ENCODE data around the gene INPP5B.

The INPP5B gene

DNA sequence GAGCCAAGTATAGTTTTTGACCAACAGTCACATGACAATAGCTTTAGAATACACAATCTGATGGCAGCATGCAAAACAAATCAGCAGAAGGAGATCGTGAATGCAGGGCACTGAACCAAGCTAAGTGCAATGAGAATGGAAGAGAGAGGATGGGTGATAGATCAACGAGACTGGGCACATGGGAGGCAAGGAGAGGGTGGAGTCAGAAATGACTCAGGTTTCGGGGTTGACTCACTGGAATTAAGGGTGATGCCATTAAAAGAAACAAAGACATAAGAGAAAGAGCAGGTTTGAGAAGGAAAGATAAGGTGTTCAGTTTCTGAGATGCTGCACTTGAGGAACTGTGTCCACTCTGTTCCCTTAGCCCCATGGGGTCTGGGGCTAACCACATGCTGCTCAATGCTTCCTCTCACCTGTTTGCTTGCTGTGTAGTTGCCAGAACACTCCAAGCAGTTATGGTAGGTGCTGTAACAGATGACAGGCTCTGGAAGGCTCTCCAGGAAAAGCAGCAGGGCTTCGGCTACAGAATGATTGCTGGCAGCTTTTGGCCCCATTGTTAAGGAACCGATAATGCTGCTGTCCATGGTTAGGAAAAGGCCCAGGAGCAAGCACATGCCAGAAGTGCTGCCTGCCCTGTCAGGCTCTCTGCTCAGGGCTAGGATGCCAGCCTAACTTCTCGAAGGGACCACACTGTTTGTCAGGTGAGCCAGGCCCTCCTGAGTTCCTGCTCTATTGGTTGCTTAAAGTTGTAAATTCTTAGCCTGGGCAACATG lies 81.3 kb downstream of the INPP5B start:
- Histone ChIP-seq H3K9me2 (replicated peaks; ENCODE audit: insufficient read depth, low read length) (no peaks in the 10 kb centered on the region), H3F3A (ENCODE audit: insufficient read depth, low read length) (no peaks in the 10 kb centered on the region), H3K9ac (ENCODE audit: low read length) (no peak overlapping the region), H3K9me3 (replicated peaks; ENCODE audit: insufficient read depth, low read length) (no peaks in the 10 kb centered on the region), H4K20me1 (ENCODE audit: insufficient read depth, low read length) (no peaks in the 10 kb centered on the region), H3K27me3 (replicated peaks; ENCODE audit: insufficient read depth, low read length) (no peaks in the 10 kb centered on the region), H3K27ac (ENCODE audit: low read length) (no peak overlapping the region), H3K4me3 (ENCODE audit: low read length) (no peak overlapping the region), H3K79me2 (ENCODE audit: low read length) (no peaks in the 10 kb centered on the region), H3K4me2 (ENCODE audit: low read depth, low read length) (no peak overlapping the region), H3K36me3 (replicated peaks; ENCODE audit: insufficient read depth, low read length) (no peaks in the 10 kb centered on the region), H3K4me1 (ENCODE audit: low read length) (0 out of 2 replicates have a peak, but pooled peaks cover under 1% of the 10 kb centered on the region), H2AFZ (ENCODE audit: low read length) (no peak overlapping the region)
- TF ChIP-seq CTCF (IDR thresholded peaks at IDR 0.05; ENCODE audit: low read length): no peak
- no peak for TF ChIP-seq EZH2 (optimal IDR thresholded peaks at IDR 0.05; ENCODE audit: low read depth, low read length)
- no peak for TF ChIP-seq EZH2phosphoT487 (IDR thresholded peaks at IDR 0.05; ENCODE audit: low read length)
- DNase-seq: no peak

DNA sequence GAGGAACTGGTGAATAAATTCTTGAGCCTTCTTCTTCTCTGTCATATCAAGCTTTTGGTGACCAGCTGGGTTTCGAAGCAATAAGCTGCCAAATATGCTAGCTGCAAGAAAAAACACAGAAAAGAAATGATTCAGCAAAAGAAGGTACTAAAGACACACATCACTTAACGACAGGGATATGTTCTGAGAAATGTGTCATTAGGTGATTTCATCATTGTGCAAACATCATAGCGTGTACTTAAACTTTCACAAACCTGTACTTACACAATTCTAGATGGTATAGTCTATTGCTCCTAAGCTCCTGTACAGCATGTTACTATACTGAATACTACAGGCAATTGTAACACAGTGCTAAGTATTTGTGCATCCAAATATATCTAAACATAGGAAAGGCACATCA lies 84.5 kb downstream of the INPP5B start:
- no peak overlapping the region for H2AFZ ChIP-seq (ENCODE audit: low read length)
- peaks cover 11% of the 10 kb centered on the region for H3K4me1 ChIP-seq (ENCODE audit: low read length)
- H3K27me3 ChIP-seq (replicated peaks; ENCODE audit: insufficient read depth, low read length): no peaks in the 10 kb centered on the region
- H3K79me2 ChIP-seq (ENCODE audit: low read length): peaks cover 21% of the 10 kb centered on the region
- no peaks in the 10 kb centered on the region for H3K9me2 ChIP-seq (replicated peaks; ENCODE audit: insufficient read depth, low read length)
- no peak overlapping the region for H3K9ac ChIP-seq (ENCODE audit: low read length)
- peaks cover 4% of the 10 kb centered on the region; the same call in 1 of the 2 replicates for H3F3A ChIP-seq (ENCODE audit: insufficient read depth, low read length)
- no peak for TF ChIP-seq EZH2phosphoT487 (IDR thresholded peaks at IDR 0.05; ENCODE audit: low read length)
- no peak for TF ChIP-seq EZH2 (optimal IDR thresholded peaks at IDR 0.05; ENCODE audit: low read depth, low read length)
- TF ChIP-seq CTCF (IDR thresholded peaks at IDR 0.05; ENCODE audit: low read length): no peak
- no peaks in the 10 kb centered on the region for H3K36me3 ChIP-seq (replicated peaks; ENCODE audit: insufficient read depth, low read length)
- H3K27ac ChIP-seq (ENCODE audit: low read length): no peak overlapping the region
- H3K9me3 ChIP-seq (replicated peaks; ENCODE audit: insufficient read depth, low read length): no peaks in the 10 kb centered on the region
- H3K4me3 ChIP-seq (ENCODE audit: low read length): no peak overlapping the region
- no peak overlapping the region for H3K4me2 ChIP-seq (ENCODE audit: low read depth, low read length)
- no peak for DNase-seq
- H4K20me1 ChIP-seq (ENCODE audit: insufficient read depth, low read length): no peaks in the 10 kb centered on the region

DNA sequence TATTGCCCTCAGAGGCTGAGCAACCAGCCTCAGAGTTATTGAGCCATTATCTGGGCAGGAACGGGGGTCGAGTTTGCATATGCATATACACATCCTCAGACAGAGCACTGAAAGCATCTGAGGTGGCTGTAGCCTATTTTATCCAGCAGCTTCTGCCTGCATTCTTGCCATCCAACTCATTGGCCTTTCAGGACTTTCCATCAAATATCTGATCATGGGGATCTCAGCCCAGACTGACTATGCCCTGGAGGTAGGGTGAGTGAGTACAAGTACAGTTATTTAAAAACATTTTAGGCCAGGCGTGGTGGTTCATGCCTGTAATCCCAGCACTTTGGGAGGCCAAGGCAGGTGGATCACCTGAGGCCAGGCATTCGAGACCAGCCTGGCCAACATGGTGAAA lies 85.7 kb downstream of the INPP5B start:
- no peak overlapping the region for H3K9ac ChIP-seq (ENCODE audit: low read length)
- peaks cover 29% of the 10 kb centered on the region for H3K79me2 ChIP-seq (ENCODE audit: low read length)
- no peaks in the 10 kb centered on the region for H3K36me3 ChIP-seq (replicated peaks; ENCODE audit: insufficient read depth, low read length)
- H3K9me2 ChIP-seq (replicated peaks; ENCODE audit: insufficient read depth, low read length): no peaks in the 10 kb centered on the region
- no peak for DNase-seq
- H3K9me3 ChIP-seq (replicated peaks; ENCODE audit: insufficient read depth, low read length): no peaks in the 10 kb centered on the region
- no peak overlapping the region for H3K4me3 ChIP-seq (ENCODE audit: low read length)
- H2AFZ ChIP-seq (ENCODE audit: low read length): no peak overlapping the region
- H3K4me1 ChIP-seq (ENCODE audit: low read length): peaks cover 11% of the 10 kb centered on the region
- H3K27ac ChIP-seq (ENCODE audit: low read length): no peak overlapping the region
- no peak overlapping the region for H3K4me2 ChIP-seq (ENCODE audit: low read depth, low read length)
- no peak for TF ChIP-seq EZH2phosphoT487 (IDR thresholded peaks at IDR 0.05; ENCODE audit: low read length)
- no peak for TF ChIP-seq CTCF (IDR thresholded peaks at IDR 0.05; ENCODE audit: low read length)
- TF ChIP-seq EZH2 (optimal IDR thresholded peaks at IDR 0.05; ENCODE audit: low read depth, low read length): no peak
- H3K27me3 ChIP-seq (replicated peaks; ENCODE audit: insufficient read depth, low read length): no peaks in the 10 kb centered on the region
- peaks cover 4% of the 10 kb centered on the region; the same call in 1 of the 2 replicates for H3F3A ChIP-seq (ENCODE audit: insufficient read depth, low read length)
- no peaks in the 10 kb centered on the region for H4K20me1 ChIP-seq (ENCODE audit: insufficient read depth, low read length)

All from MM.1S (cell line).